ENCODE data around the gene MTERF4. TPM values are rescaled to one million over a fixed set of nuclear protein-coding genes. Genes with fewer than 3 reads are reported as not detected.

MTERF4 gene
- polyA plus RNA-seq, 2 of the 4 experiments (the other 2 are of a cell fraction): 44.9 to 47.1 TPM

- DNase-seq (ENCODE audit: low read depth in 1 of 2, low spot score in 1 of 2) (no peak), ATAC-seq (no peak), FAIRE-seq (no peak)
- H3K4me3 ChIP-seq: no peak overlapping the region
- WGBS (ENCODE audit: missing lambda C conversion rate): 74% methylated on average over 12 of the region's 13 CpGs
- ChIA-PET CTCF (interaction anchor here (1.4 kb wide), 1 partner anchor 10 kb away, joined by 6 read pairs; no protein-coding TSS in a partner anchor), POLR2A (no interaction called here)
- no peaks in the 10 kb centered on the region for H3K9me3 ChIP-seq
- no peaks in the 10 kb centered on the region for H3K4me1 ChIP-seq
- H3K27ac ChIP-seq: no peak overlapping the region
- no peak overlapping the region for H3K4me2 ChIP-seq
- TF ChIP-seq RNF2 (IDR thresholded peaks at IDR 0.05; ENCODE audit: borderline replicate concordance, low read depth) (no peak), FOSL2 (IDR thresholded peaks at IDR 0.05) (no peak), FOSL2 (CRISPR knock-in tag; IDR thresholded peaks at IDR 0.05) (no peak)
Measured at GRCh38 chr2:241070361-241070760, 31.7 kb downstream of the MTERF4 start.

- Histone ChIP-seq H3K4me2 (no peak overlapping the region), H3K4me3 (no peak overlapping the region), H3K27ac (no peak overlapping the region), H3K9me3 (no peaks in the 10 kb centered on the region), H3K4me1 (no peaks in the 10 kb centered on the region)
- CTCF ChIA-PET: interaction anchor here (0.8 to 2.0 kb wide), 2 partner anchors 8 to 20 kb away, joined by 3 to 6 read pairs; no protein-coding TSS in a partner anchor
- ATAC-seq (no peak), DNase-seq (ENCODE audit: low read depth in 1 of 2, low spot score in 1 of 2) (no peak), FAIRE-seq (no peak)
- POLR2A ChIA-PET: no interaction called here
- 86% methylated on average over 13 of the region's 26 CpGs for WGBS (ENCODE audit: missing lambda C conversion rate)
- TF ChIP-seq ZC3H11A (IDR thresholded peaks at IDR 0.05) (no peak), HMGXB4 (CRISPR knock-in tag; IDR thresholded peaks at IDR 0.05; ENCODE audit: borderline replicate concordance) (no peak), ESRRA (IDR thresholded peaks at IDR 0.05; ENCODE audit: borderline replicate concordance, low read length) (no peak), RARB (CRISPR knock-in tag; IDR thresholded peaks at IDR 0.05) (no peak), FOSB (CRISPR knock-in tag; IDR thresholded peaks at IDR 0.05) (no peak), RFX5 (IDR thresholded peaks at IDR 0.05) (no peak), POLR2AphosphoS2 (conservative IDR thresholded peaks at IDR 0.05; ENCODE audit: low read length) (no peak), CHD2 (IDR thresholded peaks at IDR 0.05; ENCODE audit: low read length, partially characterized antibody) (no peak), SMC3 (IDR thresholded peaks at IDR 0.05) (no peak), ZSCAN20 (CRISPR knock-in tag; IDR thresholded peaks at IDR 0.05) (no peak), REST (IDR thresholded peaks at IDR 0.05) (no peak), EHMT2 (IDR thresholded peaks at IDR 0.05; ENCODE audit: low read depth) (no peak)
Measured at GRCh38 chr2:241069821-241070281, 32.2 kb downstream of the MTERF4 start.

GRCh38 chr2:241068942-241069810 is 32.9 kb downstream of the MTERF4 start:
- FAIRE-seq: no peak
- ChIA-PET POLR2A (no interaction called here), CTCF (interaction anchor here (0.8 to 2.0 kb wide), 2 partner anchors 9 to 21 kb away, joined by 3 to 6 read pairs; no protein-coding TSS in a partner anchor)
- no peak for TF ChIP-seq EP300 (IDR thresholded peaks at IDR 0.05)
- H3K27ac ChIP-seq: no peak overlapping the region
- H3K9me3 ChIP-seq: no peaks in the 10 kb centered on the region
- H3K4me1 ChIP-seq: no peaks in the 10 kb centered on the region
- no peak overlapping the region for H3K4me2 ChIP-seq
- no peak for ATAC-seq
- no peak for DNase-seq (ENCODE audit: low read depth in 1 of 2, low spot score in 1 of 2)
- no peak overlapping the region for H3K4me3 ChIP-seq
- 84% methylated on average over 16 of the region's 28 CpGs for WGBS (ENCODE audit: missing lambda C conversion rate)
